Colonic mucosa (tissue), 4 donors: ENCODE results near the gene TMEM97. TPM values are rescaled to one million over a fixed set of nuclear protein-coding genes. Genes with fewer than 3 reads are reported as not detected.

Experiments used
- DNase-seq: peaks from one replicate; pipeline ENCODE4 v3.0.0-alpha.2; 2020
- H3K27ac ChIP-seq: fragments of 200-600 bp; one replicate; pipeline ENCODE4 v1.8.0; 2021
- H3K27me3 ChIP-seq: fragments of 200-600 bp; one replicate; pipeline ENCODE4 v1.8.0; 2021
- H3K36me3 ChIP-seq: fragments of 200-600 bp; one replicate; pipeline ENCODE4 v1.8.0; 2021
- H3K4me1 ChIP-seq: fragments of 200-600 bp; one replicate; pipeline ENCODE4 v1.8.0; 2021; ENCODE audit warnings: mild to moderate bottlenecking
- H3K4me3 ChIP-seq: fragments of 200-600 bp; one replicate; pipeline ENCODE4 v1.8.0; 2021
- H3K9ac ChIP-seq, 2 donors: one replicate each; pipeline ENCODE4 v1.7.0; 2013; ENCODE audit warnings: control low read depth in 2 of 2, low read depth in 2 of 2, low read length in 2 of 2
- H3K9me3 ChIP-seq: fragments of 200-600 bp; one replicate; pipeline ENCODE4 v1.8.0; 2021
- intact Hi-C: fragments of 100-400 bp; cut with DNase I; formaldehyde crosslinking; loops from one replicate; pipeline ENCODE4 v1.14.1; 2022
- total RNA-seq, 2 donors: library from RNA; stranded (reverse); fragmentation: NEBNext Ultra II Directional in 1 of 2; extraction: Animal tissue kit (Norgen Biotek cat#: 25700) in 1 of 2; gene quantifications; one replicate each; pipeline ENCODE4 v1.2.1, GENCODE V29; 2021
- TF ChIP-seq, protein P1 (sequence below): fragments of 200-600 bp; IDR thresholded peaks from one replicate; pipeline ENCODE4 v1.8.0; 2022; ENCODE audit warnings: antibody characterized with exemption, mild to moderate bottlenecking
- donor health status: healthy.
- donor health status: DM: no; HTN: no; CAD: no.
- donor health status: DM: no; HTN: no; CAD: no.

The TMEM97 gene
- total RNA-seq, 2 donors from 2014 or later: 37.2 to 38.5 TPM

DNA sequence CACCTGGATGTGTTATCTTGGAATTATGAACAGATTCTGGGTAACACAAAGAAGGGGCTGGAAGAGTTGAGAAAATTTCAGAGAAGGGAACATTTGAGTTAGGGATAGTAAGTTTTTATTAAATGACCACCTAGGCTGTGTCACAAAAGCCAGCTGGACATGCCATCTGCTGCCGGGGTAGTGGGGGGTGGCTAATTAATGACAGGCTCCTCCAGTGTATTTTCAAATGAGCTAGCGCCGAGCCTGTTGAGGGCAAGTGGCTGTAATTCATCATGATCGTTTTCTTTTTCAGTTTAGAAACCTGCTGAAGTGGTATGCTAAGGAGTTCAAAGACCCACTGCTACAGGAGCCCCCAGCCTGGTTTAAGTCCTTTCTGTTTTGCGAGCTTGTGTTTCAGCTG, 6.2 kb downstream of the TMEM97 start:
- no peaks in the 10 kb centered on the region for H3K36me3 ChIP-seq
- H3K27ac ChIP-seq: no peak overlapping the region
- no peaks in the 10 kb centered on the region for H3K4me1 ChIP-seq
- H3K4me3 ChIP-seq: no peak overlapping the region
- no peaks in the 10 kb centered on the region for H3K9me3 ChIP-seq
- TF ChIP-seq, protein P1, sequence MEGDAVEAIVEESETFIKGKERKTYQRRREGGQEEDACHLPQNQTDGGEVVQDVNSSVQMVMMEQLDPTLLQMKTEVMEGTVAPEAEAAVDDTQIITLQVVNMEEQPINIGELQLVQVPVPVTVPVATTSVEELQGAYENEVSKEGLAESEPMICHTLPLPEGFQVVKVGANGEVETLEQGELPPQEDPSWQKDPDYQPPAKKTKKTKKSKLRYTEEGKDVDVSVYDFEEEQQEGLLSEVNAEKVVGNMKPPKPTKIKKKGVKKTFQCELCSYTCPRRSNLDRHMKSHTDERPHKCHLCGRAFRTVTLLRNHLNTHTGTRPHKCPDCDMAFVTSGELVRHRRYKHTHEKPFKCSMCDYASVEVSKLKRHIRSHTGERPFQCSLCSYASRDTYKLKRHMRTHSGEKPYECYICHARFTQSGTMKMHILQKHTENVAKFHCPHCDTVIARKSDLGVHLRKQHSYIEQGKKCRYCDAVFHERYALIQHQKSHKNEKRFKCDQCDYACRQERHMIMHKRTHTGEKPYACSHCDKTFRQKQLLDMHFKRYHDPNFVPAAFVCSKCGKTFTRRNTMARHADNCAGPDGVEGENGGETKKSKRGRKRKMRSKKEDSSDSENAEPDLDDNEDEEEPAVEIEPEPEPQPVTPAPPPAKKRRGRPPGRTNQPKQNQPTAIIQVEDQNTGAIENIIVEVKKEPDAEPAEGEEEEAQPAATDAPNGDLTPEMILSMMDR: no peak
- no peaks in the 10 kb centered on the region for H3K27me3 ChIP-seq
- no peak overlapping the region for H3K9ac ChIP-seq
- no peak for DNase-seq
- intact Hi-C loops: no loop called here

DNA sequence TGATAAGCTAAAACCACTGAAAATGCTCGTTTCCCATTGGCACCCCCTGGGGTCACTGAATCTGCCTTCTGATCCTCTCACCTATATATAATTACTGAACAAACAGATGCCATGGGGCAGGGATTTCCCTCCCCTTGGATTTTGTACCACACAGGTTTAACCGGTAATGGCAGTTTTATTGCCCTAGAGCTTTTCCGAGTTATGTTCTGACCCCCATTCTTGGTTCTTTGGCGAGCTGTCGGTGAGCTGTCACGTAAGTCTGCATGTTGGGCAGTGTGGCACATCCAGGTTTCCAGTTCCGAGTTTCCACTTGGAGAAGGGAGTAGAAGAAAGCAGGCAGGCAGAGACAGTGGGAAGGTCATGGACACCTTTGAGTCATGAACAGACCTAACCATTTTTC, 7.1 kb downstream of the TMEM97 start:
- Histone ChIP-seq H3K36me3 (no peaks in the 10 kb centered on the region), H3K27ac (no peak overlapping the region), H3K27me3 (no peaks in the 10 kb centered on the region), H3K9me3 (no peaks in the 10 kb centered on the region), H3K4me1 (no peaks in the 10 kb centered on the region), H3K9ac (no peak overlapping the region), H3K4me3 (no peak overlapping the region)
- DNase-seq: no peak
- intact Hi-C loops: no loop called here
- TF ChIP-seq, protein P1: no peak

DNA sequence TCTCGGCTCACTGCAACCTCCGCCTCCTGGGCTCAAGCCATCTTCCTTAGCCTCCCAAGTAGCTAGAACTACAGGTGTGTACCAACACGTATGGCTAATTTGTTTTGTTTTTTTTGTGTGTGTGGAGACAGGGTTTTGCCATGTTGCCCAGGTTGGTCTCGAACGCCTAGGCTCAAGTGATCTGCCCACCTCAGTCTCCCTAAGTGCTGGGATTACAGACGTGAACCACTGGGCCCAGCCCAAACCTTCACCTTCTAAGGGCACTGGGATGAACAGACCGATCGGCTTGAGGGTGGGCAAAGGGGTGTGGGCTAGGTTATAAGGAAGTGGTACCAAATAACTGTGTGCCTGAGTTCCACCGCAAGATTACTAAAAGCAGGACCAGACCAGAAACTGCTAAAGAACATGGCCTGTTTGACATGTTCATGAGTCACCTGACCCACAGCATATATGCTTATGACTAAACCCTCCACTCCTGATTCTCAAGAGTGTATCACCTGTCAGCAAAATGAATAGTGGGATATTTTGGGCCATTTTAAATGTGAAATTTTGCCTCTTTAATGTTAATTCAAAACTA, 8.1 kb downstream of the TMEM97 start:
- Histone ChIP-seq H3K9ac (no peak overlapping the region), H3K4me3 (no peak overlapping the region), H3K9me3 (no peaks in the 10 kb centered on the region), H3K27ac (no peak overlapping the region), H3K4me1 (no peaks in the 10 kb centered on the region), H3K27me3 (no peaks in the 10 kb centered on the region), H3K36me3 (no peaks in the 10 kb centered on the region)
- no peak for DNase-seq
- TF ChIP-seq, protein P1: no peak
- intact Hi-C loops: no loop called here

DNA sequence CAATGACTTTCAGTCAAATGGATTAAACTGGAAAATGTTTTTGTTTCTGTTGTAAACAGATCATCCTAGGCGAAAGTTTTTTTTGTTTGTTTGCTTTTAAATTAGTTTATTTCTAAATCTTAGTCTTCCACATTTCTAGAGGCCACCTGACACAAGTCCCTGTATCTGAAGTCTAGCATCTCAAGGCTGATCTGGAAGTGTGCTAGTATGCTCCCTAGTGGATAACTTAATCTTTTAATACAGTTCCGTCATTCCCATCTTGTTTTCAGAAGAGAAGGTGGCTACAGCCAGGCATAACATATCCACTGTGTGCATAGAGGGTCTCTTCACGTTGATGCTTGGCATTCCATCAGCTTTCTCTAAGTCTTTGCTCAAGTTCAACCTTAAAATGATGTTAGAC, 8.7 kb downstream of the TMEM97 start:
- Histone ChIP-seq H3K9me3 (no peaks in the 10 kb centered on the region), H3K4me1 (no peaks in the 10 kb centered on the region), H3K36me3 (no peaks in the 10 kb centered on the region), H3K27ac (no peak overlapping the region), H3K27me3 (no peaks in the 10 kb centered on the region), H3K4me3 (no peak overlapping the region), H3K9ac (no peak overlapping the region)
- TF ChIP-seq, protein P1: no peak
- intact Hi-C loops: no loop called here
- no peak for DNase-seq

DNA sequence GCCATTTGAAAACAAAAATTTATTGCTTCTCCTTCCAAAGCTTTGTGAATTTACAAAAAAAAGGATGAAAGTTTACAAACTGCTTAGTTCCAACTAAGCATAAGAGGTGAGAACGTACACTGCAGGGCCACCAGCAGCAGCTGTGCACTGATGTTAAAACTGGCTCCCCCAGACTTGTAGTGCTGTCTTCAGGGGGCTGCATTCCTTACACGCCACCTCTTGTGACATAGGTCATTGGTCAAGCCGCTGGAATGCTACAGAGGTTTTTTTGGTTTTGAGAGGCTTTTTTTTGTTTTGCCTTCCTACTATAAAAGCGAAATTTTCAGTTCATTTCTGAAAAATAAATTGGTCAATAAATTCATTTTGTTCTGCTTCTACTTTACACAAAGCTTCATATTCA, 9.3 kb downstream of the TMEM97 start:
- no peaks in the 10 kb centered on the region for H3K27me3 ChIP-seq
- no peaks in the 10 kb centered on the region for H3K4me1 ChIP-seq
- intact Hi-C loops: no loop called here
- DNase-seq: no peak
- H3K4me3 ChIP-seq: no peak overlapping the region
- no peak overlapping the region for H3K9ac ChIP-seq
- no peaks in the 10 kb centered on the region for H3K36me3 ChIP-seq
- TF ChIP-seq, protein P1: no peak
- no peaks in the 10 kb centered on the region for H3K9me3 ChIP-seq
- H3K27ac ChIP-seq: no peak overlapping the region
